Measurements from ENCODE around the gene AGAP1. TPM values are rescaled to one million over a fixed set of nuclear protein-coding genes. Genes with fewer than 3 reads are reported as not detected.

The AGAP1 gene
- total RNA-seq, 2 experiments from 2014 or later = 0.89 to 0.97 TPM

GRCh38 chr2:235968155-235968554 is 474.3 kb downstream of the AGAP1 start:
- POLR2A ChIA-PET = no interaction called here
- Mint-ChIP-seq H3K27me3 (peaks cover 4% of the 10 kb centered on the region), H3K27ac (no peak overlapping the region), H3K9me3 (no peaks in the 10 kb centered on the region), H3K4me1 (no peaks in the 10 kb centered on the region), H3K4me3 (no peak overlapping the region), H3K36me3 (ENCODE audit: low read depth) (no peaks in the 10 kb centered on the region)
- CTCF ChIA-PET = no interaction called here
- DNase-seq = no peak

- Mint-ChIP-seq H3K27me3 (peaks cover 4% of the 10 kb centered on the region), H3K4me1 (no peaks in the 10 kb centered on the region), H3K27ac (no peak overlapping the region), H3K36me3 (ENCODE audit: low read depth) (no peaks in the 10 kb centered on the region), H3K4me3 (no peak overlapping the region), H3K9me3 (no peaks in the 10 kb centered on the region)
- ChIA-PET CTCF (interaction anchor here (0.6 kb wide), 2 partner anchors 189 to 1858 kb away, joined by 3 to 4 read pairs; no protein-coding TSS in a partner anchor), POLR2A (no interaction called here)
- no peak for DNase-seq
Measured at GRCh38 chr2:235968616-235969324, 474.9 kb downstream of the AGAP1 start.

DNA sequence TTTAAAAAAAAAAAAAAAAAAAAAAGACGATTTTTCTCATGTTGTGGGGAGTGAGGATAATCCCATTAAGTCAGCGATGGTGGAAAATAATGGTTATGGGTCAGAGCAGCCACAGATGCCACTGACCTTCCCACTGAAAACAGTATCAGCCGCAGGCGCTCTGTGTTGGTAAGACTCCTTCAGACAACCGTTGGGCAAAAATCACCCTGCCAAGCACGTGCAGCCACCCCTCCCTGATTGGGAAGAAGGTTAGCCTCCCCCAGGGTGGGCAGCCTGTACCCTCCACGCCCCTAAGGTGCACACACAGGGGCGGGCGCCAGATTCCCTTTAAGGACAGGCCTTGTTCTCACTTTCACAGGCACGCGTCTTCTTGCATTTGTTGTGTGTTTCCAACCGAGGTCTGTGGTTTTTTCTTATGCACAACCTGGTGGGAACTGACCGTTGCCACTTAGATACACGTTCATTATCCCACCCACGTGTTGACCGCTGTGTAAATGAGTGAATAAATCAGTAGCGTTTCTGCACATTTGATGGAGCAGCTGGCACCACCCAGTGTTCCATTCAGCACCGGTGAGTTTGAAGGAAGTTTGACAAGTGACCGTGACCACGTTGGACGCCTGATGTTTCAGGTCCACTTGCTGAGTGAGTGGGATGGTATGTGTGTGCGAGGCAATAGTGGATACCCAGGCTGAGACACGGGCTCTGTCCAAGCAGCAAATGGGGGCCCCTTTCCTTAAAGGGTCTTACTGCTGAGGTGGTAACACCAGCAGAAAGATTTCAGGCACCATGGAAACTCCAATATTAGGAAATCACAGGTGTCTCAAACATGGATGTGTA is 476.6 kb downstream of the AGAP1 start:
- Mint-ChIP-seq H3K27me3 (no peaks in the 10 kb centered on the region), H3K36me3 (ENCODE audit: low read depth) (no peaks in the 10 kb centered on the region), H3K9me3 (no peaks in the 10 kb centered on the region), H3K27ac (no peak overlapping the region), H3K4me1 (no peaks in the 10 kb centered on the region), H3K4me3 (no peak overlapping the region)
- ChIA-PET CTCF (no interaction called here), POLR2A (no interaction called here)
- no peak for DNase-seq

GRCh38 chr2:235976516-235976915 is 482.7 kb downstream of the AGAP1 start:
- ChIA-PET CTCF (no interaction called here), POLR2A (no interaction called here)
- H3K27me3 Mint-ChIP-seq = peaks cover 5% of the 10 kb centered on the region
- H3K27ac Mint-ChIP-seq = no peak overlapping the region
- H3K4me1 Mint-ChIP-seq = no peaks in the 10 kb centered on the region
- H3K9me3 Mint-ChIP-seq = no peaks in the 10 kb centered on the region
- no peaks in the 10 kb centered on the region for H3K36me3 Mint-ChIP-seq (ENCODE audit: low read depth)
- DNase-seq = no peak
- no peak overlapping the region for H3K4me3 Mint-ChIP-seq

GRCh38 chr2:235976956-235977355 is 483.1 kb downstream of the AGAP1 start:
- no peak for DNase-seq
- H3K36me3 Mint-ChIP-seq (ENCODE audit: low read depth) = no peaks in the 10 kb centered on the region
- H3K4me3 Mint-ChIP-seq = no peak overlapping the region
- ChIA-PET POLR2A (no interaction called here), CTCF (no interaction called here)
- no peak overlapping the region for H3K27ac Mint-ChIP-seq
- H3K27me3 Mint-ChIP-seq = peaks cover 5% of the 10 kb centered on the region
- no peaks in the 10 kb centered on the region for H3K9me3 Mint-ChIP-seq
- H3K4me1 Mint-ChIP-seq = no peaks in the 10 kb centered on the region

- ChIA-PET POLR2A (no interaction called here), CTCF (no interaction called here)
- Mint-ChIP-seq H3K4me1 (no peaks in the 10 kb centered on the region), H3K27ac (no peak overlapping the region), H3K4me3 (no peak overlapping the region), H3K9me3 (no peaks in the 10 kb centered on the region), H3K36me3 (ENCODE audit: low read depth) (no peaks in the 10 kb centered on the region), H3K27me3 (peaks cover 10% of the 10 kb centered on the region)
- no peak for DNase-seq
Measured at GRCh38 chr2:235977445-235977844, 483.6 kb downstream of the AGAP1 start.

GRCh38 chr2:235978022-235978421 is 484.2 kb downstream of the AGAP1 start:
- ChIA-PET POLR2A (no interaction called here), CTCF (no interaction called here)
- no peaks in the 10 kb centered on the region for H3K36me3 Mint-ChIP-seq (ENCODE audit: low read depth)
- H3K4me3 Mint-ChIP-seq = no peak overlapping the region
- no peak for DNase-seq
- peaks cover 14% of the 10 kb centered on the region for H3K27me3 Mint-ChIP-seq
- H3K27ac Mint-ChIP-seq = no peak overlapping the region
- no peaks in the 10 kb centered on the region for H3K4me1 Mint-ChIP-seq
- no peaks in the 10 kb centered on the region for H3K9me3 Mint-ChIP-seq

DNA sequence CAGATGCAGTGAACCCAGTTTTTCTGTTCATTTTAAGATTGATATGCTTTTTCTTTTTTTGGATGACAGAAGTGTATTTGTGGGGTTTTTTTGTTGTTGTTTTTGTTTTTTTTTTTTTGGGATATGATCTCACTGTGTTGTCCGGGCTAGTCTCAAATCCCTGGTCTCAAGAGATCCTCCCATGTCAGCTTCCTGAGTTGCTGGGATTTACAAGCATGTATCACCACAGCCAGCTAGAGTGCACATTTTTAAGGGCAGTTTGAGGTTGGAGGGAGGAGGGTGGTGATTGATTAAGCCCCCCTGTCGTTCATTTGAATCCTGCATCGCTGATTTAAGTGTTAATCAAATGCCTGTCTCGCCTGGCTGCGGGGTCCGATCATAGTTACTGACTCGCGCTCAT is 485.2 kb downstream of the AGAP1 start:
- Mint-ChIP-seq H3K9me3 (no peaks in the 10 kb centered on the region), H3K36me3 (ENCODE audit: low read depth) (no peaks in the 10 kb centered on the region), H3K4me3 (no peak overlapping the region), H3K4me1 (no peaks in the 10 kb centered on the region), H3K27ac (no peak overlapping the region), H3K27me3 (peaks cover 14% of the 10 kb centered on the region)
- no peak for DNase-seq
- ChIA-PET CTCF (no interaction called here), POLR2A (no interaction called here)

DNA sequence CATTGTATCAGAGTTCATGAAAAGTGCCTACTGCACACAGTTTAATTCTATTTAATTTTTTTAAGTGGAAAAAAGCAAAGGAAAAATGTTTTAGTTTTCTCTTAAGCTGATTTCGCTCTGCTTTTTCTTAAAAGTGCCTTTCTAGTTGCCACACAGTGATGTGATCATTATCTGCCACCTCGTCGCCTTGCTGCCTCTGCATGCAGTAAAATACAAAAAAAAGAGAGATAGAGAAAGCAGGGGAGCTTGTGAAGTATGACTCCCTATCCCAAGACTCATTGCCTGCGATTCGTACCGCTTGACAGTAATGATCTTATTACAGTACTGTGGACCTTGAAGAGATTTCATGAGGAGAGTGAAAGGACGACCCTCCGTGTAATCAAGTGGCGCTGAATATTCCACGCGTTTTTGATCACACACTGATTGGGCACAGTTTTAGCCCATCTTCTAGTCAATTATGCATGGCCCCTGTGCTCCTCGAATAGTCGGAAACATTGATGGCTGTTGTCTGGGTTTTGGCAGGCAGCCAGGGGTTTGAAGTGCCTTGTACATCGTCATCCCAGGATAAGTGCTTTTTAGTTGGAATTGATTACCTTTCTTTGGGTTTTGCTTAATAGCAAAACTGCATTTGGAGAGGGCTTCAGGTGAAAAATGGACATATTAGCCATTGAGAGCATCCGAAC is 486.1 kb downstream of the AGAP1 start:
- DNase-seq = no peak
- H3K4me1 Mint-ChIP-seq = no peaks in the 10 kb centered on the region
- no peak overlapping the region for H3K27ac Mint-ChIP-seq
- POLR2A ChIA-PET = no interaction called here
- H3K27me3 Mint-ChIP-seq = peaks cover 14% of the 10 kb centered on the region
- no peaks in the 10 kb centered on the region for H3K9me3 Mint-ChIP-seq
- H3K36me3 Mint-ChIP-seq (ENCODE audit: low read depth) = no peaks in the 10 kb centered on the region
- CTCF ChIA-PET = no interaction called here
- H3K4me3 Mint-ChIP-seq = no peak overlapping the region

DNA sequence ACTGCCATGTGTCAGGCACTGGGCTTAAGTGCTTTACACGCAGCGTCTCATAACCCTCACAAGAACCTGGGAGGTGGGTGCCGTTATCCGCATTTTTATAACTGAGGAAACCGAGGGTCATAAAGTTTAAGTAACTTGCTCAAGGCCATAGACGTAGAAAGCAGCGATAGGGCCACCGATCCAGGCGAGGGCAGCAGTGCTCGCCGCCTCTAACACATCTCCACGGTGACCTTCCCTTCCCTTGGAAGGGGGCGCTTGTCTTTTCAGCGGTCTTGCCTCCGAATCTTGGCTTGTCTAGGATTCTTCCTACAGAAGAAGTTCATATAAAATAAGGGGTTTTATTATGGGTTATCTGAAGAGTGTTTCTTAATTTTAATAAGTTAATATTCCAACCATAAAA is 487.8 kb downstream of the AGAP1 start:
- Mint-ChIP-seq H3K27ac (no peak overlapping the region), H3K27me3 (peaks cover 18% of the 10 kb centered on the region), H3K9me3 (no peaks in the 10 kb centered on the region), H3K4me1 (no peaks in the 10 kb centered on the region), H3K4me3 (no peak overlapping the region), H3K36me3 (ENCODE audit: low read depth) (no peaks in the 10 kb centered on the region)
- CTCF ChIA-PET = no interaction called here
- POLR2A ChIA-PET = no interaction called here
- DNase-seq = no peak

GRCh38 chr2:235983016-235983415 is 489.2 kb downstream of the AGAP1 start:
- Mint-ChIP-seq H3K4me1 (no peaks in the 10 kb centered on the region), H3K27me3 (peaks cover 18% of the 10 kb centered on the region), H3K9me3 (no peaks in the 10 kb centered on the region), H3K36me3 (ENCODE audit: low read depth) (no peaks in the 10 kb centered on the region), H3K4me3 (no peak overlapping the region), H3K27ac (no peak overlapping the region)
- ChIA-PET POLR2A (no interaction called here), CTCF (no interaction called here)
- DNase-seq = no peak

DNA sequence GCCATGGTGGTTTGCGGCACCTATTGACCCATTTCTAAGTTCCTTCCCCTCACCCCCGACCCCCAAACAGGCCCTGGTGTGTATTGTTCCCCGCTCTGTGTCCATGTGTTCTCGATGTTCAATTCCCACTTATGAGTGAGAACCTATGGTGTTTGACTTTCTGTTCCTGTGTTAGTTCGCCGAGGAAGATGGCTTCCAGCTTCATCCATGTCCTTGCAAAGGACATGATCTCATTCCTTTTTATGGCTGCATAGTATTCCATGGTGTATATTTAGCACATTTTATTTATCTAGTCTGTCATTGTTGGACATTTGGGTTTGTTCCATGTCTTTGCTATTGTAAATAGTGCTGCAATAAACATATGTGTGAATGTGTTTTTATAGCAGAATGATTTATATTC is 490.7 kb downstream of the AGAP1 start:
- H3K27ac Mint-ChIP-seq = no peak overlapping the region
- H3K4me1 Mint-ChIP-seq = no peaks in the 10 kb centered on the region
- peaks cover 3% of the 10 kb centered on the region for H3K9me3 Mint-ChIP-seq
- H3K36me3 Mint-ChIP-seq (ENCODE audit: low read depth) = no peaks in the 10 kb centered on the region
- H3K4me3 Mint-ChIP-seq = no peak overlapping the region
- CTCF ChIA-PET = no interaction called here
- peaks cover 15% of the 10 kb centered on the region for H3K27me3 Mint-ChIP-seq
- DNase-seq = no peak
- POLR2A ChIA-PET = no interaction called here

GRCh38 chr2:235986361-235986760 is 492.5 kb downstream of the AGAP1 start:
- ChIA-PET CTCF (no interaction called here), POLR2A (no interaction called here)
- Mint-ChIP-seq H3K4me3 (no peak overlapping the region), H3K9me3 (peaks cover 3% of the 10 kb centered on the region), H3K4me1 (no peaks in the 10 kb centered on the region), H3K36me3 (ENCODE audit: low read depth) (no peaks in the 10 kb centered on the region), H3K27me3 (peaks cover 14% of the 10 kb centered on the region), H3K27ac (no peak overlapping the region)
- DNase-seq = no peak
